LNCAP (cell line): Measurements from ENCODE around the gene ERO1B.

ENCODE experiments used
- TF ChIP-seq, protein P1 (sequence below): fragments of 450-650 bp; IDR thresholded peaks from 2 replicates; pipeline ENCODE4 v1.5.1; 2017; ENCODE audit warnings: mild to moderate bottlenecking

ERO1B gene

DNA sequence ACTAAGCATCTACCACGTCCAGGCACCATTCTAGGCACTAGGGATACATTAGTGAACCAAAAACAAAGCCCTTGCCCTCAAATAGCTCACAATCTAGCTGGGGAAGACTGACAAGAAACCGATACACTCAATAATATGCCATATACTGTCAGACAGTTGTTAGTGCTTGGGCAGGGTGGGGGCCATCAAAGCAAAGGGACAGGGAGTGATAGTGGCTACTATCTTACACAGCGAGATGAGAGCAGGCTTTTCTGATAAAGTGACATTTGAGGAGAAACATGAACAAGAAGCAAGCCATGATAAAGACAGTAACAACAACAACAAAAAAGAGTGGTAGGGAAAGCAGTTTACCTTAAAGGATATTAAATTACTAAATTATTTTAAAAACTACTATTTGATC is 41.1 kb downstream of the ERO1B start:
- TF ChIP-seq, protein P1, sequence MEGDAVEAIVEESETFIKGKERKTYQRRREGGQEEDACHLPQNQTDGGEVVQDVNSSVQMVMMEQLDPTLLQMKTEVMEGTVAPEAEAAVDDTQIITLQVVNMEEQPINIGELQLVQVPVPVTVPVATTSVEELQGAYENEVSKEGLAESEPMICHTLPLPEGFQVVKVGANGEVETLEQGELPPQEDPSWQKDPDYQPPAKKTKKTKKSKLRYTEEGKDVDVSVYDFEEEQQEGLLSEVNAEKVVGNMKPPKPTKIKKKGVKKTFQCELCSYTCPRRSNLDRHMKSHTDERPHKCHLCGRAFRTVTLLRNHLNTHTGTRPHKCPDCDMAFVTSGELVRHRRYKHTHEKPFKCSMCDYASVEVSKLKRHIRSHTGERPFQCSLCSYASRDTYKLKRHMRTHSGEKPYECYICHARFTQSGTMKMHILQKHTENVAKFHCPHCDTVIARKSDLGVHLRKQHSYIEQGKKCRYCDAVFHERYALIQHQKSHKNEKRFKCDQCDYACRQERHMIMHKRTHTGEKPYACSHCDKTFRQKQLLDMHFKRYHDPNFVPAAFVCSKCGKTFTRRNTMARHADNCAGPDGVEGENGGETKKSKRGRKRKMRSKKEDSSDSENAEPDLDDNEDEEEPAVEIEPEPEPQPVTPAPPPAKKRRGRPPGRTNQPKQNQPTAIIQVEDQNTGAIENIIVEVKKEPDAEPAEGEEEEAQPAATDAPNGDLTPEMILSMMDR, result no peak

DNA sequence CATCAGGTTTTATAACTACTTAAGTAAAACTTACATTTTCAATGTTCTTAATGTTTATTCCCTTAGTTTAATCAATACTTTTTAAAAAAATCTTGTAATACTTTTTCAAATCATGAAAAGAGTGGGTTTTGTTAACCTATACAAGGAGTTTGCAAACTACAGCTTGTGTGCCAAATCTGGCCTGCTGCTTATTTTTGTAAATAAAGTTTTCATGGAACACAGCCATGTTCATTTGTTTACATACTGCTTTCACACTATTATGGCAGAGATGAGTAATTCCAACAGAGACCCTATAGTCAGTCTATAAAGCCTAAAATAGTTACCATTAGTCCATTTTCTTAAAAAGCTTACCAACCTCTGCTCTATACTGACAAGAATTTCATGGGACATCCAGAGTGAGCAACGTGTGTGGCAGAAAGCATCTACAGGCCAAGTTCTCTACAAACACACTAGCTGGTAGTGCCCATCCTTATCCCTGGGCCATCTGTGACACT is 42.6 kb downstream of the ERO1B start:
- TF ChIP-seq, protein P1, result no peak

DNA sequence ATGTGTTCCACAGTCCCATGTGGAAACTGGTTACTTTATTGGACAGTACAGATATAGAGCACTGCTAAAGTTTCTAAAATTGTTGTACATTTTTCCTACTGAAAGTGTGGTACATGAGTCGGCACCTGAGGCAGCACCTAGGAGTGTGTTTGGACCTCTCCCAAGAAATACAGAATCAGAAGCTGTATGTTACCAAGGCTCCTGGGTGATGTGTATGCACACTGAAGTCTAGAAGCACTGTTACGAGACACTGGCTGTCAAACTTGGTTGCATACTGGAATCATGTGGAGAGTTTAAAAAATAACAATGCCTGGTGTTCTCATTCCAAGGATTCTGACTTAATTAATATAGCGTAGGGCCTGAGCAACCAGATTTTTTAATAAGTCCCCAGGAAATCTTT is 46.6 kb downstream of the ERO1B start:
- TF ChIP-seq, protein P1, result no peak

DNA sequence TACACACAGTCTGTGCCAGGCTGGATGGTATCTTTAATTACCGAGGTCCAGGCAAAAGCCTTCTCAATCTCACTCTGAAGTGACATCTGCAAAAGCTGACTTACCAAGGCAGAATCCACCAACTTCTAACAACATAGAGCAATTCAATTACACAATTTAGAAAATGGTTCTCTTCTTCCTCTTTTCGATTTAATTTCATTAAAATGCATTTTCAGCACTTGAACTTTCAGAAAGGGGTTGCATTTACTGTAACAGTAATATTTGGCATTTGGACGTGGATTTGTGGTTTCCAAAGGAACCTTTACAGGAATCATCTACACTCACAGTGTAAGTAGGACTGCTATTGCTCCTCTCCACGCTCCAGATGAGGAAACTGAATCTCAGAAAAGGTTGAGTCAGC is 53.3 kb downstream of the ERO1B start:
- TF ChIP-seq, protein P1, result no peak

DNA sequence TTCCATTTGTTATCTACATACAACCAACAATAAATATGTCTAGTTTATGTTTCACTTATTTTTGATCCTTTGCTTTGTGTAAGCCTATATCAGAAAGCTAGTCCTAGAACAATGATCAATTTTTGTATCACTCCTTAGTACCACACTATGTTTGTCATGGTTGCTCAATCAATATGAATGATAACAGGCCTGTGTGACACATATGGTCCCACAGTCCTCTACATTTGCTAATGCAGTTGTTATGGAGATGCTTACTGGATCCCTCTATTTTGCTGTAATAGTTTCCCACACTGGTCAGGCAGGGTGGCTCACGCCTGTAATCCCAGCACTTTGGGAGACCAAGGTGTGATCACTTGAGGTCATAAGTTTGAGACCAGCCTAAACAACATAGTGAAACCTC is 59.1 kb downstream of the ERO1B start:
- TF ChIP-seq, protein P1, result no peak

DNA sequence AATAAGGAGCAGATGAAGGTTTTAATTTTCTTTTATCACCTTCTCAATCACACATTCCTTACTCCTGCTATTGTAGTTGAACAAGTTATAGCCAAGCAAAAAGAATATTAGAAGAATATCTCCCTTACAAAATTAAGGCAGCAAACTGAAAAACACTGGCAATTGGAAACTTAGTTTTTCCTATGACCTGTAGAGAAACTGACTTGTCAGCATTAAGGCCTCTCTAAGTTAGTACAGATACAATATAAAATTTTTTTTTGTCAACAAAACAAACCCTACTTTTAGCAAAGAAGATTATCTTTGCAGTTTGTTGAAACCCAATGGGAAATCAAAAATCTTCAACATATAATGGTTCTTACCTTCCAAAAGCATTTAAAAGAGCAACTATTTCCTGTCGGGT is 61.3 kb downstream of the ERO1B start:
- TF ChIP-seq, protein P1, result no peak

DNA sequence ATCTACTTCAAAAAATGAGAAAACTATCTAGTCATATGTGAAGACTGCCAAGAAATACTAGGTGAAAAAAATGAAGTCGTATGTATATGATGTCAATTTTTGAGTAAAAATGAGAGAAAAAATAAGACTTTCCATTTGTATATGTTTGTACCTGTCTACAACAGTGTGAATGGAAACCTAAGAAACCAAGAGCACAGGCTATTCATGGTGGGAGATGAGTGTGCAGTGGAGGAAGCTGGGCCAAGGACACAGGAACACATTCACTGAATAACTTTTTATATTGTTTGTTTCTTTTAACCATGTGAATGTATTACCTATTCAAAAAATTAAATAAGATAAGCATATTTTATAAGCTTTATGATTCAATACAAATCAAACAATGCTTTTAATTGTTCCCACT is 67.0 kb downstream of the ERO1B start:
- TF ChIP-seq, protein P1, result no peak

DNA sequence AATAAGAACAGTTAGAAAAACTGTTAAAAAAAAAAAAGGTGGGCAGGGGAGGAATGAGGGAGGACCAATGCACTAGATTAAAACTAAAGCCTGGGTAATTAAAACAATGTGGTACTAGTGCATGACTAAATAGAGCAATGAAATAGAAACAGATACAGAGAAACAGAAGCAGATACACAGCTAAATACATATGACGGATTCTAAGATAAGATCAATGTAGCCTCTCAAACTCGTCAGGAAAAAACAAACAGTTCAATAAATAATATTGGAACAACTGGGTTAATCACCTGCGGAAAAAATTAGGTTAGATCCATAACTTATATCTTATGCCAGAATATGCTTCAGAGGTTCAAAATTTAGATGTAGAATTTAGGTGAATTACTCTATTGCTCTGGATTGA is 68.2 kb downstream of the ERO1B start:
- TF ChIP-seq, protein P1, result no peak
